NCI-H748 (cell line): ENCODE data around the gene GSX1.
"Not testable (repeated sequence)": the region's sequence is repeated elsewhere in the genome, so short reads cannot be mapped to it uniquely, and the experiment has no call there.

Experiments
- DNase-seq: peaks from one replicate; lab custom pipeline; 2025; ENCODE audit not compliant: unreplicated experiment; lab: John Stamatoyannopoulos, UW

The GSX1 gene

GRCh38 chr13:27793507-27794367 is 1.5 kb downstream of the GSX1 start:
- peak; percentile 80 for DNase-seq

GRCh38 chr13:27794368-27794691 is 2.0 kb downstream of the GSX1 start:
- DNase-seq, result no peak

- peak; percentile 46 for DNase-seq
Observed at GRCh38 chr13:27794921-27795717, 2.8 kb downstream of the GSX1 start.

GRCh38 chr13:27795718-27796019 is 3.4 kb downstream of the GSX1 start:
- DNase-seq, result no peak

GRCh38 chr13:27796544-27797227 is 4.4 kb downstream of the GSX1 start:
- no peak for DNase-seq

GRCh38 chr13:27797228-27797624 is 4.9 kb downstream of the GSX1 start:
- DNase-seq, result peak; percentile 43

- no peak for DNase-seq
Observed at GRCh38 chr13:27806744-27807387, 14.6 kb downstream of the GSX1 start.

- no peak for DNase-seq
Observed at GRCh38 chr13:27808851-27809550, 16.7 kb downstream of the GSX1 start.

- DNase-seq, result no peak
Observed at GRCh38 chr13:27810009-27810408, 17.7 kb downstream of the GSX1 start.

GRCh38 chr13:27810461-27810860 is 18.2 kb downstream of the GSX1 start:
- no peak for DNase-seq

GRCh38 chr13:27813826-27814225 is 21.5 kb downstream of the GSX1 start:
- DNase-seq, result no peak

GRCh38 chr13:27817832-27818231 is 25.5 kb downstream of the GSX1 start:
- DNase-seq, result not testable (repeated sequence)

GRCh38 chr13:27820524-27821482 is 28.5 kb downstream of the GSX1 start:
- peak; percentile 82 for DNase-seq

- peak; percentile 33 for DNase-seq
Observed at GRCh38 chr13:27821566-27821965, 29.3 kb downstream of the GSX1 start.

GRCh38 chr13:27822258-27822872 is 30.1 kb downstream of the GSX1 start:
- peak; percentile 53 for DNase-seq

GRCh38 chr13:27822873-27823311 is 30.6 kb downstream of the GSX1 start:
- peak; percentile 53 for DNase-seq

GRCh38 chr13:27824121-27824520 is 31.8 kb downstream of the GSX1 start:
- no peak for DNase-seq

- no peak for DNase-seq
Observed at GRCh38 chr13:27825072-27825471, 32.8 kb downstream of the GSX1 start.
